ENCODE results near the gene CEP112.

Gene CEP112

GRCh38 chr17:65913326-65913850 lies 278.5 kb downstream of the CEP112 start:
- TF ChIP-seq ZFP3 (CRISPR knock-in tag; IDR thresholded peaks at IDR 0.05) (no peak), ARNTL (CRISPR knock-in tag; IDR thresholded peaks at IDR 0.05; ENCODE audit: borderline replicate concordance, low read depth) (no peak), ISL1 (CRISPR knock-in tag; IDR thresholded peaks at IDR 0.05) (no peak), TOX (CRISPR knock-in tag; IDR thresholded peaks at IDR 0.05; ENCODE audit: borderline replicate concordance) (no peak), CSDC2 (CRISPR knock-in tag; IDR thresholded peaks at IDR 0.05) (no peak), ZNF565 (CRISPR knock-in tag; conservative IDR thresholded peaks at IDR 0.05; ENCODE audit: low read depth) (no peak), CREB5 (CRISPR knock-in tag; IDR thresholded peaks at IDR 0.05; ENCODE audit: low read depth) (no peak), POU6F1 (CRISPR knock-in tag; IDR thresholded peaks at IDR 0.05; ENCODE audit: borderline replicate concordance, low read depth) (no peak), TCF4 (CRISPR knock-in tag; IDR thresholded peaks at IDR 0.05; ENCODE audit: borderline replicate concordance) (no peak), GLIS3 (CRISPR knock-in tag; IDR thresholded peaks at IDR 0.05) (no peak), CSRNP3 (CRISPR knock-in tag; IDR thresholded peaks at IDR 0.05) (no peak), BACH2 (CRISPR knock-in tag; IDR thresholded peaks at IDR 0.05; ENCODE audit: borderline replicate concordance) (no peak), RARB (CRISPR knock-in tag; IDR thresholded peaks at IDR 0.05) (no peak), ZFP30 (CRISPR knock-in tag; IDR thresholded peaks at IDR 0.05) (no peak), ZNF8 (CRISPR knock-in tag; IDR thresholded peaks at IDR 0.05) (no peak), SNAI2 (CRISPR knock-in tag; IDR thresholded peaks at IDR 0.05) (no peak), TSHZ2 (CRISPR knock-in tag; IDR thresholded peaks at IDR 0.05) (no peak)

GRCh38 chr17:65910836-65911235 lies 281.1 kb downstream of the CEP112 start:
- TF ChIP-seq ZNF70 (CRISPR knock-in tag; IDR thresholded peaks at IDR 0.05): no peak
- TF ChIP-seq CSRNP3 (CRISPR knock-in tag; IDR thresholded peaks at IDR 0.05): no peak
- no peak for ATAC-seq

More at GRCh38 chr17:65913326-65913850, 278.5 kb downstream of the CEP112 start:
- ATAC-seq: no peak

- ATAC-seq: no peak
- TF ChIP-seq POU6F1 (CRISPR knock-in tag; IDR thresholded peaks at IDR 0.05; ENCODE audit: borderline replicate concordance, low read depth): no peak
- no peak for TF ChIP-seq TSHZ2 (CRISPR knock-in tag; IDR thresholded peaks at IDR 0.05)
- TF ChIP-seq ZFP30 (CRISPR knock-in tag; IDR thresholded peaks at IDR 0.05): no peak
- TF ChIP-seq CSRNP3 (CRISPR knock-in tag; IDR thresholded peaks at IDR 0.05): no peak
- TF ChIP-seq ZC3H10 (CRISPR knock-in tag; IDR thresholded peaks at IDR 0.05): no peak
- TF ChIP-seq ZFP3 (CRISPR knock-in tag; IDR thresholded peaks at IDR 0.05): no peak
- TF ChIP-seq ZNF565 (CRISPR knock-in tag; conservative IDR thresholded peaks at IDR 0.05; ENCODE audit: low read depth): no peak
- TF ChIP-seq OSR1 (CRISPR knock-in tag; IDR thresholded peaks at IDR 0.05): no peak
Measured at GRCh38 chr17:65902831-65903522, 289.0 kb downstream of the CEP112 start.
